Effector CD4-positive, alpha-beta T cell (primary cell): Measurements from ENCODE around the gene ATG7.
"Not testable (repeated sequence)": the region's sequence is repeated elsewhere in the genome, so short reads cannot be mapped to it uniquely, and the experiment has no call there.

Source experiments
- DNase-seq: peaks from one replicate; pipeline ENCODE4 v3.0.0-alpha.2; 2020

ATG7 gene

GRCh38 chr3:11558918-11559815, 287.0 kb downstream of the ATG7 start:
- no peak for DNase-seq

- no peak for DNase-seq
Observed at GRCh38 chr3:11559816-11560633, 287.8 kb downstream of the ATG7 start.

- DNase-seq: no peak
Observed at GRCh38 chr3:11560746-11561145, 288.5 kb downstream of the ATG7 start.

GRCh38 chr3:11562277-11562881, 290.2 kb downstream of the ATG7 start:
- no peak for DNase-seq

- DNase-seq: no peak
Observed at GRCh38 chr3:11563159-11563864, 291.1 kb downstream of the ATG7 start.

GRCh38 chr3:11563865-11564185, 291.6 kb downstream of the ATG7 start:
- DNase-seq: no peak

- DNase-seq: no peak
Observed at GRCh38 chr3:11564577-11565001, 292.4 kb downstream of the ATG7 start.

GRCh38 chr3:11565072-11565471, 292.9 kb downstream of the ATG7 start:
- DNase-seq: no peak

GRCh38 chr3:11565492-11565891, 293.3 kb downstream of the ATG7 start:
- no peak for DNase-seq

GRCh38 chr3:11565932-11566331, 293.7 kb downstream of the ATG7 start:
- DNase-seq: no peak

GRCh38 chr3:11566478-11566877, 294.3 kb downstream of the ATG7 start:
- no peak for DNase-seq

GRCh38 chr3:11566916-11567315, 294.7 kb downstream of the ATG7 start:
- no peak for DNase-seq

GRCh38 chr3:11567516-11568467, 295.6 kb downstream of the ATG7 start:
- no peak for DNase-seq

- no peak for DNase-seq
Observed at GRCh38 chr3:11568503-11569155, 296.4 kb downstream of the ATG7 start.

GRCh38 chr3:11569156-11569741, 297.1 kb downstream of the ATG7 start:
- no peak for DNase-seq

GRCh38 chr3:11570251-11570650, 298.1 kb downstream of the ATG7 start:
- DNase-seq: no peak

- no peak for DNase-seq
Observed at GRCh38 chr3:11570789-11571495, 298.7 kb downstream of the ATG7 start.

- DNase-seq: not testable (repeated sequence)
Observed at GRCh38 chr3:11572660-11573059, 300.5 kb downstream of the ATG7 start.

GRCh38 chr3:11574981-11575669, 302.9 kb downstream of the ATG7 start:
- no peak for DNase-seq
